Measurements from ENCODE around the gene ACAD9. TPM values are rescaled to one million over a fixed set of nuclear protein-coding genes. Genes with fewer than 3 reads are reported as not detected.

Gene ACAD9
- total RNA-seq, 4 donors from 2014 or later = 27.3 to 91.2 (median 49.5) TPM

- H3K4me1 ChIP-seq = no peaks in the 10 kb centered on the region
- H3K4me3 ChIP-seq = no peak overlapping the region
- no peak for DNase-seq
- TF ChIP-seq POLR2A (IDR thresholded peaks at IDR 0.05) (no peak), CTCF (IDR thresholded peaks at IDR 0.05) (no peak)
- H3K27ac ChIP-seq = no peak overlapping the region
- no peaks in the 10 kb centered on the region for H3K9me3 ChIP-seq
- H3K36me3 ChIP-seq = no peaks in the 10 kb centered on the region
- H3K27me3 ChIP-seq = no peaks in the 10 kb centered on the region
These were observed 60.8 kb downstream of the ACAD9 start for GRCh38 chr3:128940252-128940651.

- Histone ChIP-seq H3K4me1 (no peaks in the 10 kb centered on the region), H3K4me3 (no peak overlapping the region), H3K27ac (no peak overlapping the region), H3K36me3 (no peaks in the 10 kb centered on the region), H3K27me3 (no peaks in the 10 kb centered on the region), H3K9me3 (no peaks in the 10 kb centered on the region)
- TF ChIP-seq POLR2A (IDR thresholded peaks at IDR 0.05) = no peak
- TF ChIP-seq CTCF (IDR thresholded peaks at IDR 0.05) = no peak
- DNase-seq = no peak
These were observed 62.9 kb downstream of the ACAD9 start for GRCh38 chr3:128942161-128942952.

GRCh38 chr3:128945041-128945877 is 65.8 kb downstream of the ACAD9 start:
- DNase-seq = no peak
- TF ChIP-seq CTCF (IDR thresholded peaks at IDR 0.05) (no peak), POLR2A (IDR thresholded peaks at IDR 0.05) (no peak)
- Histone ChIP-seq H3K4me1 (no peaks in the 10 kb centered on the region), H3K36me3 (no peaks in the 10 kb centered on the region), H3K4me3 (no peak overlapping the region), H3K27me3 (no peaks in the 10 kb centered on the region), H3K9me3 (no peaks in the 10 kb centered on the region), H3K27ac (no peak overlapping the region)

- TF ChIP-seq CTCF (IDR thresholded peaks at IDR 0.05) (no peak), POLR2A (IDR thresholded peaks at IDR 0.05) (no peak)
These were observed 66.4 kb downstream of the ACAD9 start for GRCh38 chr3:128945878-128946175.

GRCh38 chr3:128946411-128946810 is 67.0 kb downstream of the ACAD9 start:
- H3K27me3 ChIP-seq = no peaks in the 10 kb centered on the region

More at GRCh38 chr3:128945878-128946175, 66.4 kb downstream of the ACAD9 start:
- no peak overlapping the region for H3K27ac ChIP-seq
- no peak for DNase-seq
- no peaks in the 10 kb centered on the region for H3K4me1 ChIP-seq
- no peaks in the 10 kb centered on the region for H3K36me3 ChIP-seq
- H3K4me3 ChIP-seq = no peak overlapping the region
- H3K9me3 ChIP-seq = no peaks in the 10 kb centered on the region
- H3K27me3 ChIP-seq = no peaks in the 10 kb centered on the region

More at GRCh38 chr3:128946411-128946810, 67.0 kb downstream of the ACAD9 start:
- no peak overlapping the region for H3K27ac ChIP-seq
- TF ChIP-seq CTCF (IDR thresholded peaks at IDR 0.05) (no peak), POLR2A (IDR thresholded peaks at IDR 0.05) (no peak)
- no peaks in the 10 kb centered on the region for H3K36me3 ChIP-seq
- H3K4me1 ChIP-seq = no peaks in the 10 kb centered on the region
- no peaks in the 10 kb centered on the region for H3K9me3 ChIP-seq
- H3K4me3 ChIP-seq = no peak overlapping the region
- no peak for DNase-seq
